HepG2 (cell line): ENCODE measurements around the gene FZD4. TPM values are rescaled to one million over a fixed set of nuclear protein-coding genes. Genes with fewer than 3 reads are reported as not detected.
"Not testable (repeated sequence)": the region's sequence is repeated elsewhere in the genome, so short reads cannot be mapped to it uniquely, and the experiment has no call there.

Experiments used
- ATAC-seq: fragments of 200-7000 bp; cut with Tn5 transposase; 3 replicates; pipeline ENCODE4 v1.9.1; 2020; ENCODE audit warnings: mild to moderate bottlenecking, moderate library complexity
- BruUV-seq: library from RNA; stranded (reverse); fragments of 400-500 nt; replicated peaks from 2 replicates; lab custom pipeline; 2021; lab: Mats Ljungman, UMichigan
- CTCF ChIA-PET: fragments of 300-600 bp; formaldehyde crosslinking; extraction: SDS; loops from one replicate; lab custom pipeline; 2021; ENCODE audit warnings: low total read pairs, inconsistent platforms, low intra/inter-chr PET ratio; lab: Yijun Ruan, JAX
- POLR2A ChIA-PET: fragments of 350-600 bp; sonication (Branson Sonifier 250); formaldehyde crosslinking; loops from one replicate; lab custom pipeline; 2020; ENCODE audit warnings: antibody characterized with exemption, inconsistent platforms; lab: Yijun Ruan, JAX
- DNase-seq: peaks from one replicate; pipeline ENCODE4 v3.0.0-alpha.2; 2015; ENCODE audit warnings: low spot score
- FAIRE-seq: peaks from 3 replicates; lab custom pipeline; 2011; peaks lifted over from hg19 to GRCh38; lab: Jason Lieb, UNC
- H2AFZ ChIP-seq: one replicate; pipeline ENCODE4 v1.6.1; 2011; ENCODE audit warnings: low read length, inconsistent platforms
- H3K27ac ChIP-seq: fragments of 300-600 bp; 3 replicates; pipeline ENCODE4 v1.8.0; 2011; ENCODE audit warnings: mixed run types, mild to moderate bottlenecking, mixed read lengths, low read length, inconsistent platforms; ENCODE audit not compliant: insufficient read depth; ENCODE audit errors: extremely low read length
- H3K27me3 ChIP-seq, 2 experiments: fragments of 200-600 bp in 1 of 2; 2 replicates in 1 of 2; 3 replicates in 1 of 2; pipeline versions ENCODE4 v1.6.0 to v1.8.0; 2011; ENCODE audit warnings: low read length in 2 of 2, mild to moderate bottlenecking in 2 of 2, moderate library complexity in 2 of 2, inconsistent platforms in 1 of 2; ENCODE audit not compliant: insufficient read depth in 2 of 2, control insufficient read depth in 1 of 2
- H3K36me3 ChIP-seq, 2 experiments: fragments of 200-600 bp in 1 of 2; replicated peaks in 1 of 2; 2 replicates in 1 of 2; 3 replicates in 1 of 2; pipeline versions ENCODE4 v1.5.1 to v1.8.0; 2011; ENCODE audit warnings: low read length in 2 of 2, inconsistent platforms in 1 of 2; ENCODE audit not compliant: insufficient read depth in 2 of 2, control insufficient read depth in 1 of 2
- H3K4me1 ChIP-seq: 2 replicates; pipeline ENCODE4 v1.5.1; 2012; ENCODE audit warnings: low read length, inconsistent platforms; ENCODE audit not compliant: insufficient read depth
- H3K4me2 ChIP-seq: 2 replicates; pipeline ENCODE4 v1.6.0; 2011; ENCODE audit warnings: low read depth, low read length, inconsistent platforms
- H3K4me3 ChIP-seq, 3 experiments: fragments of 200-600 bp in 1 of 3; sonication (generic), shearing (Covaris generic) in 1 of 3; replicated peaks in 1 of 3; 2 replicates each; pipeline ENCODE4 v1.5.1; 2011 to 2016; ENCODE audit warnings: low read length in 3 of 3, inconsistent platforms in 2 of 3, low read depth in 2 of 3, mild to moderate bottlenecking in 2 of 3, control low read depth in 1 of 3, mixed read lengths in 1 of 3; ENCODE audit not compliant: insufficient read depth in 1 of 3
- H3K79me2 ChIP-seq: one replicate; pipeline ENCODE4 v1.6.1; 2011; ENCODE audit warnings: low read length, inconsistent platforms; ENCODE audit not compliant: insufficient read depth
- H3K9ac ChIP-seq: 2 replicates; pipeline ENCODE4 v1.6.0; 2011; ENCODE audit warnings: mild to moderate bottlenecking, low read depth, low read length, inconsistent platforms; ENCODE audit not compliant: insufficient read depth
- H3K9me3 ChIP-seq: 2 replicates; pipeline ENCODE4 v1.5.1; 2012; ENCODE audit warnings: mild to moderate bottlenecking, low read length
- H4K20me1 ChIP-seq: 2 replicates; pipeline ENCODE4 v1.6.0; 2011; ENCODE audit warnings: inconsistent platforms, mild to moderate bottlenecking, low read length, moderate library complexity; ENCODE audit not compliant: insufficient read depth
- CEBPZ ChIP-seq: IDR thresholded peaks from 2 replicates; pipeline ENCODE4 v1.6.1; 2012; ENCODE audit warnings: low read length, improper control_type of control experiment
- ERF ChIP-seq: IDR thresholded peaks from 2 replicates; pipeline ENCODE4 v1.6.1; 2018; ENCODE audit warnings: missing biosample characterization, missing genetic modification reagents
- HNRNPLL ChIP-seq: fragments of 200-400 bp; formaldehyde crosslinking; IDR thresholded peaks from 2 replicates; pipeline ENCODE4 v1.6.1; 2017; ENCODE audit warnings: mild to moderate bottlenecking, low read depth, low read length; ENCODE audit not compliant: poor library complexity, severe bottlenecking
- HOXA5 ChIP-seq: sonication (generic); formaldehyde crosslinking; IDR thresholded peaks from 2 replicates; pipeline ENCODE4 v1.4.0; 2020; ENCODE audit warnings: missing genetic modification reagents
- JARID2 ChIP-seq: sonication (generic); formaldehyde crosslinking; IDR thresholded peaks from 2 replicates; pipeline ENCODE4 v1.8.1; 2023; ENCODE audit warnings: missing genetic modification reagents, inconsistent platforms; ENCODE audit not compliant: insufficient replicate concordance
- ZMYM4 ChIP-seq: sonication (generic); formaldehyde crosslinking; IDR thresholded peaks from 2 replicates; pipeline ENCODE4 v1.8.1; 2023; ENCODE audit warnings: mild to moderate bottlenecking, missing genetic modification reagents
- ZNF333 ChIP-seq: sonication (generic); formaldehyde crosslinking; IDR thresholded peaks from 2 replicates; pipeline ENCODE4 v1.4.0; 2020; ENCODE audit warnings: mild to moderate bottlenecking, missing genetic modification reagents, borderline replicate concordance
- ZNF337 ChIP-seq: sonication (generic); formaldehyde crosslinking; IDR thresholded peaks from 2 replicates; pipeline ENCODE4 v1.5.1; 2020; ENCODE audit warnings: missing genetic modification reagents, low read depth, mild to moderate bottlenecking, borderline replicate concordance
- ZNF674 ChIP-seq: sonication (generic); formaldehyde crosslinking; IDR thresholded peaks from 2 replicates; pipeline ENCODE4 v1.5.0; 2020; ENCODE audit warnings: low read depth, mild to moderate bottlenecking, missing genetic modification reagents
- ZNF891 ChIP-seq: sonication (generic); formaldehyde crosslinking; IDR thresholded peaks from 2 replicates; pipeline ENCODE4 v1.5.0; 2020; ENCODE audit warnings: mild to moderate bottlenecking, missing genetic modification reagents
- WGBS: methylation state at CpG from one replicate; pipeline ENCODE4 v1.1.6; 2017; ENCODE audit warnings: low lambda C conversion rate; 5-methylcytosine and 5-hydroxymethylcytosine counted together
- in situ Hi-C: cut with HindIII; loops from 2 replicates; pipeline ENCODE4 v1.10.0; 2017; ENCODE audit warnings: low pct_unique_long_range_greater_than_20kb; ENCODE audit not compliant: extremely low pct_ligation_motif_present
- intact Hi-C: fragments of 100-400 bp; cut with micrococcal nuclease; formaldehyde crosslinking; loops from one replicate; pipeline ENCODE4 v1.10.0; 2022; ENCODE audit not compliant: unreplicated experiment
- polyA plus RNA-seq, 8 experiments: library from polyadenylated mRNA; depleted of rRNA in 3 of 8; stranded (reverse) in 7 of 8; unstranded in 1 of 8; fragments of >200 nt; fragmentation: Illumina TruSeq in 4 of 8; extraction: Trizol in 4 of 8; gene quantifications; 2 replicates each; pipeline versions ENCODE4 v1.2.1 to v1.2.3, GENCODE V29; 2011 to 2016; ENCODE audit warnings: low read depth in 4 of 8, missing spikeins in 1 of 8, mixed read lengths in 1 of 8; ENCODE audit not compliant: insufficient read depth in 1 of 8
- total RNA-seq, 5 experiments: library from RNA; depleted of rRNA; stranded (reverse); fragments of >200 nt; fragmentation: Illumina TruSeq; extraction: Trizol; gene quantifications; 2 replicates each; pipeline ENCODE4 v1.2.3, GENCODE V29; 2016; ENCODE audit warnings: low read depth in 1 of 5

Gene FZD4
- total and polyA plus RNA-seq, 2 of the 13 experiments (the other 11 are each of a cell fraction or from before 2014, with no cell fraction given): 46.5 to 70.4 TPM

- Histone ChIP-seq H3K4me2 (no peak overlapping the region), H3K4me1 (peaks cover 52% of the 10 kb centered on the region), H3K9me3 (no peaks in the 10 kb centered on the region), H3K9ac (no peak overlapping the region), H4K20me1 (no peaks in the 10 kb centered on the region), H3K79me2 (no peaks in the 10 kb centered on the region), H3K27me3 (no peaks in the 10 kb centered on the region; a peak in 1 of 5 replicates), H3K4me3 (no peak overlapping the region), H2AFZ (no peak overlapping the region), H3K27ac (no peak overlapping the region), H3K36me3 (no peaks in the 10 kb centered on the region)
- CTCF ChIA-PET: interaction anchor here (0.7 to 4.8 kb wide), 4 partner anchors 17 to 483 kb away, joined by 3 to 29 read pairs (median 4); no protein-coding TSS in a partner anchor
- no peak for ATAC-seq
- WGBS: 76% methylated on average over 6 of the region's 6 CpGs
- DNase-seq: no peak
- in situ Hi-C loops: loop anchor here (5.0 to 10.0 kb wide), 2 partner anchors 359 to 486 kb away; no protein-coding TSS in a partner anchor
- intact Hi-C loops: no loop called here
- TF ChIP-seq ZNF333 (CRISPR knock-in tag) (no peak), ZNF674 (CRISPR knock-in tag) (no peak), HOXA5 (CRISPR knock-in tag) (no peak), ZNF337 (CRISPR knock-in tag) (no peak), CEBPZ (no peak), JARID2 (CRISPR knock-in tag) (no peak), HNRNPLL (no peak), ERF (CRISPR knock-in tag) (no peak), ZMYM4 (CRISPR knock-in tag) (no peak), ZNF891 (CRISPR knock-in tag) (no peak)
- BruUV-seq: no TSS peak
- no peak for FAIRE-seq
- POLR2A ChIA-PET: interaction anchor here (1.9 to 5.2 kb wide), 3 partner anchors 16 to 99 kb away, joined by 12 to 287 read pairs (median 53); partner anchors contain the start of genes FZD4 and TMEM135
Measured at GRCh38 chr11:86938203-86938899, 16.8 kb downstream of the FZD4 start.

GRCh38 chr11:86937193-86937806 lies 17.9 kb downstream of the FZD4 start:
- BruUV-seq, H3K4me2 ChIP-seq, H3K36me3 ChIP-seq, H3K27me3 ChIP-seq, H3K4me3 ChIP-seq, ATAC-seq, H3K9me3 ChIP-seq, H2AFZ ChIP-seq, DNase-seq, FAIRE-seq, H3K27ac ChIP-seq, intact Hi-C loops, H3K9ac ChIP-seq, H3K79me2 ChIP-seq, H4K20me1 ChIP-seq, POLR2A ChIA-PET: not testable (repeated sequence)
- in situ Hi-C loops: loop anchor here (5.0 to 10.0 kb wide), 2 partner anchors 360 to 488 kb away; no protein-coding TSS in a partner anchor
- CTCF ChIA-PET: interaction anchor here (4.8 kb wide), 1 partner anchor 353 kb away, joined by 29 read pairs; no protein-coding TSS in a partner anchor
- WGBS: 85% methylated on average over 2 of the region's 2 CpGs
- H3K4me1 ChIP-seq: peaks cover 42% of the 10 kb centered on the region
